ENCODE measurements around the gene GPC5.

The GPC5 gene

DNA sequence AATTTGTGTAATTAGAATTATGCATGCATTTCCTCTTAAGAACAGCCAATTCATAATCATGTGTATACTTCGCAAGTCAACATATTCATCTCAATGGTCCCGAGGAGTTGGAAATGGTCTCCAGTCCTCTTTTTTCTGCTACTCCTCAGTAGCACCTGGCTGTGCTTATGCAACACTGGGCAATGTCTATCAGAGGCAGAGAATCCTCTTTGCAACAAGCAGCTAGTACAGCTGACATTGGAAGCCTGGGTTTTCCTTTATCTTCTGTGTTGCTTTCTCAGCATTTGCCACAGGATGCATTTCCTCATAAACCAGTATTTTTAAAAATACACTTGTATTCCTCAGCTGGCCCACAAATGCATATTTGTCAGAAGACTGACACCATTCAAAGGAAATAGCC is 1422.9 kb downstream of the GPC5 start:
- no peak for TF ChIP-seq TEAD4 (IDR thresholded peaks at IDR 0.05)
- no peak for TF ChIP-seq RAD21 (IDR thresholded peaks at IDR 0.05; ENCODE audit: low read depth)

DNA sequence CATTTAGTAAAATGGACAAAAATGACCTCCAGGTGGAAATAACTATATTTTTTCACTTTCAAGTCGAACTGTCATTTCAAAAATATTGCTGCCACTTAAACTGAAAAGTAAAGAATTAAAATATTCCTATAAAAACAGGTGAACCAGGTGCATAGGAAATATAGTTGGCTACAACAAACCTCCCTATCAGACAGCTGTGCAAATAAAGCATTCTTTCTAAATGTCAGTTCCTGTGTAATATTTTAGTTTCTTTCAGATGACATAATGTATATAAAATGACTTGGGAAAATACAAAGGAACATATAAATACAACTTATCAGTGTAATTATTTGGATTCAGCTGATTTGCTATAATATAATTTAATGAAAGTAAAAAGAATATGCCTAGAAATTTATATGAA is 1424.6 kb downstream of the GPC5 start:
- TF ChIP-seq RAD21 (IDR thresholded peaks at IDR 0.05; ENCODE audit: low read depth) (no peak), CEBPB (IDR thresholded peaks at IDR 0.05) (no peak), YY1 (IDR thresholded peaks at IDR 0.05; ENCODE audit: low read depth) (no peak), EGR1 (IDR thresholded peaks at IDR 0.05) (no peak), CREB1 (IDR thresholded peaks at IDR 0.05; ENCODE audit: low read depth) (no peak)
- TF ChIP-seq, protein P1, sequence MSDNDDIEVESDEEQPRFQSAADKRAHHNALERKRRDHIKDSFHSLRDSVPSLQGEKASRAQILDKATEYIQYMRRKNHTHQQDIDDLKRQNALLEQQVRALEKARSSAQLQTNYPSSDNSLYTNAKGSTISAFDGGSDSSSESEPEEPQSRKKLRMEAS (IDR thresholded peaks at IDR 0.05) = no peak
- TF ChIP-seq, protein P2, sequence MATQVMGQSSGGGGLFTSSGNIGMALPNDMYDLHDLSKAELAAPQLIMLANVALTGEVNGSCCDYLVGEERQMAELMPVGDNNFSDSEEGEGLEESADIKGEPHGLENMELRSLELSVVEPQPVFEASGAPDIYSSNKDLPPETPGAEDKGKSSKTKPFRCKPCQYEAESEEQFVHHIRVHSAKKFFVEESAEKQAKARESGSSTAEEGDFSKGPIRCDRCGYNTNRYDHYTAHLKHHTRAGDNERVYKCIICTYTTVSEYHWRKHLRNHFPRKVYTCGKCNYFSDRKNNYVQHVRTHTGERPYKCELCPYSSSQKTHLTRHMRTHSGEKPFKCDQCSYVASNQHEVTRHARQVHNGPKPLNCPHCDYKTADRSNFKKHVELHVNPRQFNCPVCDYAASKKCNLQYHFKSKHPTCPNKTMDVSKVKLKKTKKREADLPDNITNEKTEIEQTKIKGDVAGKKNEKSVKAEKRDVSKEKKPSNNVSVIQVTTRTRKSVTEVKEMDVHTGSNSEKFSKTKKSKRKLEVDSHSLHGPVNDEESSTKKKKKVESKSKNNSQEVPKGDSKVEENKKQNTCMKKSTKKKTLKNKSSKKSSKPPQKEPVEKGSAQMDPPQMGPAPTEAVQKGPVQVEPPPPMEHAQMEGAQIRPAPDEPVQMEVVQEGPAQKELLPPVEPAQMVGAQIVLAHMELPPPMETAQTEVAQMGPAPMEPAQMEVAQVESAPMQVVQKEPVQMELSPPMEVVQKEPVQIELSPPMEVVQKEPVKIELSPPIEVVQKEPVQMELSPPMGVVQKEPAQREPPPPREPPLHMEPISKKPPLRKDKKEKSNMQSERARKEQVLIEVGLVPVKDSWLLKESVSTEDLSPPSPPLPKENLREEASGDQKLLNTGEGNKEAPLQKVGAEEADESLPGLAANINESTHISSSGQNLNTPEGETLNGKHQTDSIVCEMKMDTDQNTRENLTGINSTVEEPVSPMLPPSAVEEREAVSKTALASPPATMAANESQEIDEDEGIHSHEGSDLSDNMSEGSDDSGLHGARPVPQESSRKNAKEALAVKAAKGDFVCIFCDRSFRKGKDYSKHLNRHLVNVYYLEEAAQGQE (IDR thresholded peaks at IDR 0.05; ENCODE audit: low read depth) = no peak
- TF ChIP-seq, protein P3, sequence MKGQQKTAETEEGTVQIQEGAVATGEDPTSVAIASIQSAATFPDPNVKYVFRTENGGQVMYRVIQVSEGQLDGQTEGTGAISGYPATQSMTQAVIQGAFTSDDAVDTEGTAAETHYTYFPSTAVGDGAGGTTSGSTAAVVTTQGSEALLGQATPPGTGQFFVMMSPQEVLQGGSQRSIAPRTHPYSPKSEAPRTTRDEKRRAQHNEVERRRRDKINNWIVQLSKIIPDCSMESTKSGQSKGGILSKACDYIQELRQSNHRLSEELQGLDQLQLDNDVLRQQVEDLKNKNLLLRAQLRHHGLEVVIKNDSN (IDR thresholded peaks at IDR 0.05) = no peak

DNA sequence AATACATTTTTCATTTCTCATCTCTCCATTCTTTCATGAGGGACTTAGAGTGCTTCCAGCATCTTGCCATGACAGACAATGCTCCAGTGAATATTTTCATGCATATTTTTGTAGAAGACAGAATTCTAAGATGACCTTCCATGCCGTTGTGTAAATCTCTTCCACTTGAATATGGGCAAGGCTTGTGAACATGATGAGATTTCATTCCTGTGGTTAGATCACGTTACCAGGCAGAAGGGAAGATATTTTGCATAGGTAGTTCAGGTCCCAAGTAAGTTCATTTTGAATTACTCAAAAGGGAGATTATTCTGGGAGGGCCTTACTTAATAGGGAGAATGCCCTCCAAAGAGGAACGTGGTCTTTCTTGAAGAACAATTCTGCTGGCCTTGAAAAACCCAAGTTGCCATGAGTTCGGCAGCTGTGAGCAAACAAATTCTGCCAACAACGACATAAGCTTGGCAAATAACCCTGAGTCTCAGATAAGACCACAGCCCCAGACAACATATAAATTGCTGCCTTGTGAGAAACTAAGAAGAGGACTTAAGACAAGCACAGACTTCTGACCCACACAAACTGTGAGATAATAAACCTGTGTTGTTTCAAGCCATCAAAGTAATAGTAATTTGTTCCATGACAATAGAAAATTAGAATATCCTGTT is 1427.6 kb downstream of the GPC5 start:
- TF ChIP-seq TCF12 (IDR thresholded peaks at IDR 0.05; ENCODE audit: low read depth) (no peak), FOXM1 (IDR thresholded peaks at IDR 0.05; ENCODE audit: borderline replicate concordance, low read depth) (no peak), YY1 (IDR thresholded peaks at IDR 0.05; ENCODE audit: low read depth) (no peak), CEBPB (IDR thresholded peaks at IDR 0.05) (no peak), EGR1 (IDR thresholded peaks at IDR 0.05) (no peak), TEAD4 (IDR thresholded peaks at IDR 0.05) (no peak), ZBTB7A (IDR thresholded peaks at IDR 0.05; ENCODE audit: low read depth) (no peak), TAF1 (IDR thresholded peaks at IDR 0.05; ENCODE audit: low read depth) (no peak), EP300 (IDR thresholded peaks at IDR 0.05; ENCODE audit: borderline replicate concordance) (no peak), CREB1 (IDR thresholded peaks at IDR 0.05; ENCODE audit: low read depth) (no peak)
- TF ChIP-seq, protein P3 (IDR thresholded peaks at IDR 0.05) = no peak
- TF ChIP-seq, protein P2 (IDR thresholded peaks at IDR 0.05; ENCODE audit: low read depth) = no peak

DNA sequence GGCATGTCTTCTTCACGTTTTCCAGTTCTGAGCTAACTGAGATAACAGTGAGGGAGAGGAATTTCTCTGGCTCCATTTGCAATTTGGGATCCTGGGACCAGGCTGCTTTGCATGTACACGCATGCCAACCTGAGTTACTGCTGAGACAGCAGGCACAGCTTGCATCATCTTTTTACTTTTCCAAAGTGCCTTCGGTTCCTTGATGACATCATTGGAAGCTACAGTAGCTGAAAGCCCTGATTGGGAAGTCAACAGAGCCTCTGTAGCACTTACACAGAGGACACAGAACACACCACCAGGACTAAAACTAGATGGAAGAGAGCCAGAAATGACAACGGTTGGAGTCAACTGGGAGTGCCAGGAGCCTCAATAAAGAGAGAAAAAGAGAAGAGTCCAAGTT is 1429.1 kb downstream of the GPC5 start:
- no peak for TF ChIP-seq EGR1 (IDR thresholded peaks at IDR 0.05)

DNA sequence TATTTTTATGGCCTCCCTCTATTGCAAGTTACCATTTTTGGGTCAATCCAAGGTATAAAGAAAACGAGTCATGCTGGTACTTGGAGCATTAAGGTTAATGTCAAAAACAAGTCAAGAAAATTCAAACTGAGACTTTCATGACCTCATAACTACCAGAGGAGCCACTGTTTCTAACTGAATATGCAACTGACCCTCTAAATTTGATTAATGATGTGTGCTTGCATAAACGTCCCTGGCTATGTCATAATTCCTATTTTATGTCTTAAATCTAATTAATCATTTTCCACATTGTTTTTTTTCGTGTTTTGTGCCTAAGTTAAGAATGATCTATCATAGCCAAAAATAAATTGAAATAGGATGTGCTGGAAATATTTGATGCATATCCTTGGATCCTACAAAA is 1431.5 kb downstream of the GPC5 start:
- TF ChIP-seq RAD21 (IDR thresholded peaks at IDR 0.05; ENCODE audit: low read depth) (no peak), CREB1 (IDR thresholded peaks at IDR 0.05; ENCODE audit: low read depth) (no peak), TCF12 (IDR thresholded peaks at IDR 0.05; ENCODE audit: low read depth) (no peak), EGR1 (IDR thresholded peaks at IDR 0.05) (no peak), TAF1 (IDR thresholded peaks at IDR 0.05; ENCODE audit: low read depth) (no peak), ZBTB7A (IDR thresholded peaks at IDR 0.05; ENCODE audit: low read depth) (no peak), NFIC (IDR thresholded peaks at IDR 0.05) (no peak), FOXM1 (IDR thresholded peaks at IDR 0.05; ENCODE audit: borderline replicate concordance, low read depth) (no peak), TEAD4 (IDR thresholded peaks at IDR 0.05) (no peak), YY1 (IDR thresholded peaks at IDR 0.05; ENCODE audit: low read depth) (no peak), CEBPB (IDR thresholded peaks at IDR 0.05) (no peak), EP300 (IDR thresholded peaks at IDR 0.05; ENCODE audit: borderline replicate concordance) (no peak)
- TF ChIP-seq, protein P2 (IDR thresholded peaks at IDR 0.05; ENCODE audit: low read depth) = no peak
- TF ChIP-seq, protein P3 (IDR thresholded peaks at IDR 0.05) = no peak
- TF ChIP-seq, protein P1 (IDR thresholded peaks at IDR 0.05) = no peak
